ENCODE data around the gene RPS5. TPM values are rescaled to one million over a fixed set of nuclear protein-coding genes. Genes with fewer than 3 reads are reported as not detected.
A peak's percentile ranks its signal among the peaks of the same experiment; 100 is the strongest.
"Not testable (repeated sequence)": the region's sequence is repeated elsewhere in the genome, so short reads cannot be mapped to it uniquely, and the experiment has no call there.

Gene RPS5
- 1,000 to 10,000 TPM in 1 of 3 donors, 100 to 1,000 TPM in 2; 558 to 1,355 (median 731) TPM for polyA plus RNA-seq

GRCh38 chr19:58386576-58387337, at the start of gene RPS5:
Gene RPS5 (plus strand): TSS chr19:58387269. CDS start chr19:58388138, 869 bp downstream.
- H3K4me3 Mint-ChIP-seq, result peak within 1 kb of the TSS; percentile 89 to 96 (median 94)
- peaks cover 39 to 44% of the 10 kb centered on the region in 2 donors for H3K4me1 Mint-ChIP-seq
- H3K27me3 Mint-ChIP-seq (ENCODE audit: low read depth in 3 of 3), result peaks cover 10 to 16% (median 14%) of the 10 kb centered on the region in 3 donors
- peaks cover 11 to 12% (median 12%) of the 10 kb centered on the region in 3 donors for H3K36me3 Mint-ChIP-seq
- no peaks in the 10 kb centered on the region for H3K9me3 Mint-ChIP-seq
- peak; percentile 95 to 99 (median 97) for DNase-seq
- peak within 1 kb of the TSS; percentile 96 to 99 (median 96) for H3K27ac Mint-ChIP-seq

- H3K27ac Mint-ChIP-seq, result no peak overlapping the region
- no peak for DNase-seq
Measured at GRCh38 chr19:58338336-58338735, 48.7 kb upstream of the RPS5 start.

GRCh38 chr19:58338825-58339558, 48.1 kb upstream of the RPS5 start:
- no peak for DNase-seq
- Mint-ChIP-seq H3K27me3 (ENCODE audit: low read depth in 3 of 3) (peaks cover 0 to 2% (median 0%) of the 10 kb centered on the region in 3 donors), H3K27ac (no peak overlapping the region), H3K9me3 (peaks cover 0 to 2% (median 0%) of the 10 kb centered on the region in 6 donors), H3K4me1 (no peaks in the 10 kb centered on the region), H3K4me3 (no peak overlapping the region), H3K36me3 (peaks cover 24 to 40% (median 29%) of the 10 kb centered on the region in 3 donors)

More at GRCh38 chr19:58338336-58338735, 48.7 kb upstream of the RPS5 start:
- Mint-ChIP-seq H3K36me3 (peaks cover 24 to 40% (median 29%) of the 10 kb centered on the region in 3 donors), H3K9me3 (no peaks in the 10 kb centered on the region), H3K4me3 (no peak overlapping the region), H3K27me3 (ENCODE audit: low read depth in 3 of 3) (peaks cover 0 to 2% (median 0%) of the 10 kb centered on the region in 3 donors), H3K4me1 (no peaks in the 10 kb centered on the region)

- H3K36me3 Mint-ChIP-seq, result peaks cover 9 to 19% (median 14%) of the 10 kb centered on the region in 3 donors
- peak overlapping the region; percentile 59 to 87 (median 74) for H3K4me3 Mint-ChIP-seq
- peaks cover 0 to 2% (median 0%) of the 10 kb centered on the region in 6 donors for H3K9me3 Mint-ChIP-seq
- H3K27me3 Mint-ChIP-seq (ENCODE audit: low read depth in 3 of 3), result peaks cover 2 to 10% (median 5%) of the 10 kb centered on the region in 3 donors
- peaks cover 15 to 21% of the 10 kb centered on the region in 2 donors for H3K4me1 Mint-ChIP-seq
- peak overlapping the region in 4 of 6 donors; percentile 4 to 54 (median 10) for H3K27ac Mint-ChIP-seq
- DNase-seq, result no peak
Measured at GRCh38 chr19:58345558-58345957, 41.5 kb upstream of the RPS5 start.

- Mint-ChIP-seq H3K36me3 (peaks cover 0 to 8% (median 7%) of the 10 kb centered on the region in 3 donors), H3K27ac (peak overlapping the region in 5 of 6 donors; percentile 57 to 89 (median 72)), H3K4me1 (peaks cover 15 to 21% of the 10 kb centered on the region in 2 donors), H3K9me3 (peaks cover 0 to 2% (median 0%) of the 10 kb centered on the region in 6 donors), H3K4me3 (peak overlapping the region; percentile 79 to 92 (median 86)), H3K27me3 (ENCODE audit: low read depth in 3 of 3) (peaks cover 2 to 13% (median 7%) of the 10 kb centered on the region in 3 donors)
- peak; percentile 32 to 58 (median 49) for DNase-seq
Measured at GRCh38 chr19:58346961-58347929, 39.8 kb upstream of the RPS5 start.

- Mint-ChIP-seq H3K27ac (peak overlapping the region in 3 of 6 donors; percentile 72 to 89 (median 82)), H3K4me3 (peak overlapping the region; percentile 79 to 92 (median 86)), H3K27me3 (ENCODE audit: low read depth in 3 of 3) (peaks cover 2 to 14% (median 4%) of the 10 kb centered on the region in 3 donors), H3K4me1 (peaks cover 15 to 21% of the 10 kb centered on the region in 2 donors)
- not testable (repeated sequence) for DNase-seq, H3K36me3 Mint-ChIP-seq, H3K9me3 Mint-ChIP-seq
Measured at GRCh38 chr19:58348080-58348479, 39.0 kb upstream of the RPS5 start.

- Mint-ChIP-seq H3K4me3 (no peak overlapping the region), H3K27me3 (ENCODE audit: low read depth in 3 of 3) (peaks cover 2 to 14% (median 6%) of the 10 kb centered on the region in 3 donors), H3K27ac (no peak overlapping the region), H3K4me1 (peaks cover 15 to 21% of the 10 kb centered on the region in 2 donors), H3K36me3 (peaks cover 0 to 5% (median 3%) of the 10 kb centered on the region in 3 donors), H3K9me3 (no peaks in the 10 kb centered on the region)
- no peak for DNase-seq
Measured at GRCh38 chr19:58349590-58349989, 37.5 kb upstream of the RPS5 start.

GRCh38 chr19:58350001-58350861, 36.8 kb upstream of the RPS5 start:
- DNase-seq, result no peak
- H3K9me3 Mint-ChIP-seq, result no peaks in the 10 kb centered on the region
- H3K4me3 Mint-ChIP-seq, result no peak overlapping the region
- peaks cover 0 to 5% (median 3%) of the 10 kb centered on the region in 3 donors for H3K36me3 Mint-ChIP-seq
- peaks cover 15 to 21% of the 10 kb centered on the region in 2 donors for H3K4me1 Mint-ChIP-seq
- H3K27ac Mint-ChIP-seq, result no peak overlapping the region
- H3K27me3 Mint-ChIP-seq (ENCODE audit: low read depth in 3 of 3), result peaks cover 2 to 14% (median 6%) of the 10 kb centered on the region in 3 donors

GRCh38 chr19:58350871-58351557, 36.1 kb upstream of the RPS5 start:
- Mint-ChIP-seq H3K4me1 (peaks cover 13% of the 10 kb centered on the region in 2 donors), H3K36me3 (peaks cover 0 to 5% (median 3%) of the 10 kb centered on the region in 3 donors), H3K4me3 (no peak overlapping the region), H3K27ac (no peak overlapping the region), H3K9me3 (no peaks in the 10 kb centered on the region), H3K27me3 (ENCODE audit: low read depth in 3 of 3) (peaks cover 2 to 9% (median 6%) of the 10 kb centered on the region in 3 donors)
- no peak for DNase-seq

- no peaks in the 10 kb centered on the region for H3K9me3 Mint-ChIP-seq
- H3K4me1 Mint-ChIP-seq, result peaks cover 13 to 14% of the 10 kb centered on the region in 2 donors
- H3K36me3 Mint-ChIP-seq, result peaks cover 0 to 5% (median 3%) of the 10 kb centered on the region in 3 donors
- H3K27me3 Mint-ChIP-seq (ENCODE audit: low read depth in 3 of 3), result peaks cover 2 to 9% (median 6%) of the 10 kb centered on the region in 3 donors
- H3K27ac Mint-ChIP-seq, result no peak overlapping the region
- no peak overlapping the region for H3K4me3 Mint-ChIP-seq
- no peak for DNase-seq
Measured at GRCh38 chr19:58351558-58351878, 35.6 kb upstream of the RPS5 start.

GRCh38 chr19:58351990-58352755, 34.9 kb upstream of the RPS5 start:
- no peak overlapping the region for H3K27ac Mint-ChIP-seq
- DNase-seq, result no peak
- peaks cover 11 to 13% of the 10 kb centered on the region in 2 donors for H3K4me1 Mint-ChIP-seq
- no peaks in the 10 kb centered on the region for H3K9me3 Mint-ChIP-seq
- peaks cover 0 to 5% (median 3%) of the 10 kb centered on the region in 3 donors for H3K36me3 Mint-ChIP-seq
- H3K4me3 Mint-ChIP-seq, result peak overlapping the region in 1 of 5 donors; percentile 27
- peaks cover 2 to 9% (median 6%) of the 10 kb centered on the region in 3 donors for H3K27me3 Mint-ChIP-seq (ENCODE audit: low read depth in 3 of 3)
